T-helper 1 cell treated with Interleukin-12 subunit alpha and Interleukin-12 subunit beta and Interleukin-4 antibody, amounts not matched to agents 30 μg/mL and 1 μg/mL, for 36 hours (primary cell): ENCODE data around the gene ZNF865.
A peak's percentile ranks its signal among the peaks of the same experiment; 100 is the strongest.

Source experiments
- H3K27ac Mint-ChIP-seq: one replicate; pipeline ENCODE4 v1.8.0; 2021; ENCODE audit warnings: mild to moderate bottlenecking, mixed read lengths
- H3K27me3 Mint-ChIP-seq: one replicate; pipeline ENCODE4 v1.8.0; 2021; ENCODE audit warnings: low read depth, mixed read lengths
- H3K36me3 Mint-ChIP-seq: one replicate; pipeline ENCODE4 v1.8.0; 2021; ENCODE audit warnings: low read depth, mixed read lengths
- H3K4me1 Mint-ChIP-seq: one replicate; pipeline ENCODE4 v1.8.0; 2021; ENCODE audit warnings: low read depth, mixed read lengths
- H3K4me3 Mint-ChIP-seq: one replicate; pipeline ENCODE4 v1.8.0; 2021; ENCODE audit warnings: mild to moderate bottlenecking, moderate library complexity, mixed read lengths
- H3K9me3 Mint-ChIP-seq: one replicate; pipeline ENCODE4 v1.8.0; 2021; ENCODE audit warnings: mixed read lengths

ZNF865 gene

DNA sequence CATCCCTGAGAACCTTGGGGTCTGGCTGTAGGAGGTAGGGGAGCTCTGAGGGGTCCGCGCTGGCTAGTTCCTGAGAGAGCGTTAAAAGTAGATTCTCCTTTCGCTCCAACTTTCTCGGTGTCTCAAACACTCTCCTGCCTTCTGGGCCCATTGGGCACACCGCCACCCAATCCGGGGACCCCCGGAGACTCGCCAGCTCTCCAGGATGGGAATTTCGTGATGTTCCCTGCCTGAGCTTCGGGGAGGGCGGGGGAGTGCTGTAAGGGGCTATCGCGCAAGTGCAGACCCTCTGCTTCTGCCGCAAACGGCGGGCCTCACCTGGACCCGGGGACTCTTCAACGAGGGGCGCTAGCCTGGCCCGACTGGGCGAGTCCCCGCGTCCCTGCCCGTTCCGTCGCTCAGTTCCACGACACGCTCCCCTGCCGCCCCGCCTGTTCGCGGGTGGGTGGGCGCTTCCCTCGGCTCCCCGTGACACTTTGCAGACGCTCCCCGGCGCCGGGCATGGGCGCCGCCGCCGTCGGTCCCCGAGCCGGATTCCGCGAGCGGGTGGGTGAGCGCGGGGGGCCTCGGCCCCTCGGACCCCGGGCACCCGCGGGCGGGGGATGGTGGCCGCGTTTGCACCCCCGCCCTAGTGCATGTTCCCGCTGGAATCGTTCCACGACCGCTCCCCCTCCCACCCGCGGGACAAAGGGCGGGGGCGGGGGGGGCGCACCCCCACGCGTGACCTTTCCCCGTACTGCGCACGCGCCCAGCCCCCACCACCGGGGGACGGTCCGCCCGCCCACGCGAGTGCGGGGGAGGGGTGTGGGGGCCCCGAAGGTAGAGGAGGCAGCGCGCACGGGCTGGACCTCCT lies 42.5 kb downstream of the ZNF865 start, which contains the start of gene CCDC106:
CCDC106 (plus strand) TSS at position 481 of the 853 bp plus-strand sequence. CDS start 835 bp downstream, outside the sequence.
- H3K36me3 Mint-ChIP-seq = peaks cover 17% of the 10 kb centered on the region
- H3K4me1 Mint-ChIP-seq = peaks cover 23% of the 10 kb centered on the region
- no peaks in the 10 kb centered on the region for H3K9me3 Mint-ChIP-seq
- H3K27me3 Mint-ChIP-seq = no peaks in the 10 kb centered on the region
- peak within 1 kb of the TSS; percentile 65 for H3K27ac Mint-ChIP-seq
- peak within 1 kb of the TSS; percentile 79 for H3K4me3 Mint-ChIP-seq

DNA sequence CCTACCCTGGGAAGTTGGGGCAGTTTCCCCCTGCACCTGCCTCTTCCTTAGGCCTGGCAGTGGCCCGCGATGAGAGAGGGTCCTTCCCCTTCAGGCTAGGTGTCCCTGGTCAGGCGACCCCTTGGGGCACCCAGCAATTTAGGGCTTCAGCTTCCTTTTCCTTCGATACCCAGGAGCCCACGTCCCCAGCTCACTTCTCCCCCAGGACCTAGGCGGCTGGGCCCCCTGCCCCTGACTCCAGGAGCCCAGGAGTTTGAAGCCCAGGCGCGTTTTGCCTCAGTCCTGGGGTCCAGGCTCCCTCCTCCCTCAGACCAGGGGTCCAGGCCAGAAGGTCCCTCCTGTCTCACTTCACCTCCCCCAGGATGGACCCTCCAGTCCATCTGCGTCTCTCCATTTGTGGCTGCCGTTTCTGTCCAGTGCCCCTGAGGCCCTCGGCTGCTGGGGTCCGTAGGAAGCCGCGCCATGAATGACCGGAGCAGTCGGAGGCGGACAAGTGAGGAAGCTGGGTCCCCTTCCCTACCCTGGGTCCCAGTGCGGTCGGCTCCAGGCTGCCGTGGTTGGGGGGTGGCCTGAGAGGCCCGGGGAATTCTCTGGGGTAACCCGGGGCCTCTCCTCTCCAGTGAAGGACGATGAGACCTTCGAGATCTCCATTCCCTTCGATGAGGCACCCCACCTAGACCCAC lies 43.3 kb downstream of the ZNF865 start:
- Mint-ChIP-seq H3K4me3 (peak overlapping the region; percentile 76), H3K27ac (peak overlapping the region; percentile 62), H3K9me3 (no peaks in the 10 kb centered on the region), H3K27me3 (no peaks in the 10 kb centered on the region), H3K36me3 (peaks cover 17% of the 10 kb centered on the region), H3K4me1 (peaks cover 18% of the 10 kb centered on the region)

DNA sequence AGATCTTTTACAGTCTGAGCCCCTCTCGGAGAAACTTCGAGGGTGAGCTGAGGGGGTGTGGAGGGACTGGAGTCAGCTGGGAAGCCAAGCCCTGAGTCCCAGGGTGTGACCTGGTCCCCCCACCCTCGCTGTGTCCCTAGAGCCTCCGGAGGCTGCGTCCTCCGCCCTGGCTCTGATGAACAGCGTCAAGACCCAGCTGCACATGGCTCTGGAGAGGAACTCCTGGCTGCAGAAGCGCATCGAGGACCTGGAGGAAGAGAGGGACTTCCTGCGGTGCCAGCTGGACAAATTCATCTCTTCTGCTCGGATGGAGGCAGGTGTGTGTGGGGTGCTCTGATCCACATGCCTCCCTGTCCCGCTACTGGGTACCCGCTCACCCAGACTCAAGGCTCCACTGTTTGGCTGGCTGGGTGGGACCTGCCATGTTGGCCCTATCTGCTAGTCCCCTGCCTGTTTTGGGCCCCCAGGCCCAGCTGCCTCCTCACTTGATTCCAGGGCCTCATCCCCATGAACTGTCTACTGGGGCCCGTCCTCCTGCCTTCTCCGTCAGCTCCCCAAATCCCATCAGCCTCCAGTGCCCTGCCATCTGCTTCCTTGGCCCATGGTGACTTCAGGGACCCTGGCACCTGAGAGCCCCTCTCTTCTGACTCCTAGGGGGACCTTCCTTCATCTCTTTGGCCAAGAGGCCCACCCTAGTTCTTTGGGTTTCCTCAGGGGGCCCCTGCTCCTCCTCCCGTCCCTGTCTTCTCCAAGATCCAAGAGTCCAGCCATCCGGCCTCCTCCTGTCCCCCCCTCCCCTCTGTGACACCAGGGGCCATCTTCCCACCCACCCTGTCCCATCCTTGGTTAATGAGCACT lies 44.0 kb downstream of the ZNF865 start:
- Mint-ChIP-seq H3K27ac (peak overlapping the region; percentile 34), H3K4me1 (peaks cover 14% of the 10 kb centered on the region), H3K4me3 (peak overlapping the region; percentile 73), H3K27me3 (no peaks in the 10 kb centered on the region), H3K36me3 (peaks cover 17% of the 10 kb centered on the region), H3K9me3 (no peaks in the 10 kb centered on the region)

DNA sequence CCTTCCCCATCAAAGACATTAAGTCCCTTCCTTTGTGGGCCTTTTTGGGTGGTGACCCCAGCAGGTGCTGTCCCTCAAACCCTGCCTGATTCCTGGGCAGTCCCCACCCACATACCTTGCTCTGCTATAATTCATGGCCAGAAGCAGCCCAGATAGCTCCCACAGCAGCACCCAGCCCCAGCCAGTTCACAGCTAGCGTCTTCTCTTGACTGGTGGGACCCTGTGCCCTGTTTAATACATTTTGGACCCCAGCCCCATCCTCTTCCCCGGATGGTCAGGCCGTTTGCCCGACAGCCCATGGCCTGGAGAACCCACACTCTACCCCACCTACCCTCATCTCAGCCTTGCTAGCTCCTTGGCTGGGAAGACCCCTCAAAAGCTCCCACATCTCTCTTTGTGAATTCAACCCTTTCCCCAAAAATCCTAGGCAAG lies 44.7 kb downstream of the ZNF865 start:
- H3K27ac Mint-ChIP-seq = peak overlapping the region; percentile 34
- no peaks in the 10 kb centered on the region for H3K9me3 Mint-ChIP-seq
- H3K27me3 Mint-ChIP-seq = no peaks in the 10 kb centered on the region
- peak overlapping the region; percentile 61 for H3K4me3 Mint-ChIP-seq
- peaks cover 17% of the 10 kb centered on the region for H3K36me3 Mint-ChIP-seq
- H3K4me1 Mint-ChIP-seq = peaks cover 14% of the 10 kb centered on the region

DNA sequence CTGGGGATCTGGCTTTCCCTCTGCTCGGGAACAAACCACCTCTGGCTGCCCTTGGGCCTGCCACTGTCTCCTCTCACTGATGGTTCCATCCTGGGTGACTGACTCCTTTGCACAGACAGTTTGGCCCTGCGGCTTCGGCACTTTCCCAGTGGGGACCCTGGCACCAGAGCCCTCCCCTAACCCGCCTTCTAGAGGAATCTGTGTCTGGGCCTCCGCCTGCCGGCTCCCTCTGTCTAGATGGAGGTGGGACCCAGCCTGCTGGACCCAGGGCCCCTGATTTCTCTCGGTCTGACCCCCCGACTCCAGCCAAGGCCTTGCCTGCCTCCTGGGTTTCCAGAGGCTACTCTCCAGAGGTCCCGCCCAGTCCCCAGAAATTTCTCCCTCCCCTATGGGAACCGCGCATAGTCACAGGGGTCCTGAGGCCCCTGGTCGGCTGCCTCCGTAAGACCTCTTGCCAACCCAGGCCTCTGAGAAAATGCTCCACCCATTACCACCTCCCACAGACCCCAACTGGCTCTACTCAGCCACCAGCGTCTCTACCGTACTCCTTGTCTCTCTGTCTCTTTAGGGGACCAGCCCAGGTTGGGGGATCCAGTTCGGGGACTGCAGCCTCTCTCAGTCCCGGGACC lies 45.3 kb downstream of the ZNF865 start:
- H3K4me1 Mint-ChIP-seq = peaks cover 12% of the 10 kb centered on the region
- H3K4me3 Mint-ChIP-seq = peak overlapping the region; percentile 61
- H3K27ac Mint-ChIP-seq = no peak overlapping the region
- H3K36me3 Mint-ChIP-seq = peaks cover 16% of the 10 kb centered on the region
- H3K27me3 Mint-ChIP-seq = no peaks in the 10 kb centered on the region
- H3K9me3 Mint-ChIP-seq = no peaks in the 10 kb centered on the region

DNA sequence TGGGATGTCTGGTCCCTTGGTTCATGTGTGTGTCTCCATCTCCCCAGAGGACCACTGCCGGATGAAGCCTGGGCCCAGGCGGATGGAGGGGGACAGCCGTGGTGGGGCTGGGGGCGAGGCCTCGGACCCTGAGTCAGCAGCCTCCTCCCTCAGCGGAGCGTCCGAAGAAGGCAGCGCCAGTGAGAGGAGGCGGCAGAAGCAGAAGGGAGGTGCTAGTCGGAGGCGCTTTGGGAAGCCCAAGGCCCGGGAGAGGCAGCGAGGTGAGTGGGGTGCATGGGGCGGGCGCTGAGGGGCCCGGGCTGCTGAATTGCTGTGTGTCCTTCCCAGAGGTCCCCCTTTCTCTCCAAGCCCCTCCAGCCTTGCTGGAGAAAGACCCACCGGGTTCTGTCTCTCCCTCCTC lies 45.8 kb downstream of the ZNF865 start:
- Mint-ChIP-seq H3K36me3 (peaks cover 21% of the 10 kb centered on the region), H3K27me3 (no peaks in the 10 kb centered on the region), H3K4me1 (peaks cover 16% of the 10 kb centered on the region), H3K9me3 (no peaks in the 10 kb centered on the region), H3K4me3 (no peak overlapping the region), H3K27ac (no peak overlapping the region)

DNA sequence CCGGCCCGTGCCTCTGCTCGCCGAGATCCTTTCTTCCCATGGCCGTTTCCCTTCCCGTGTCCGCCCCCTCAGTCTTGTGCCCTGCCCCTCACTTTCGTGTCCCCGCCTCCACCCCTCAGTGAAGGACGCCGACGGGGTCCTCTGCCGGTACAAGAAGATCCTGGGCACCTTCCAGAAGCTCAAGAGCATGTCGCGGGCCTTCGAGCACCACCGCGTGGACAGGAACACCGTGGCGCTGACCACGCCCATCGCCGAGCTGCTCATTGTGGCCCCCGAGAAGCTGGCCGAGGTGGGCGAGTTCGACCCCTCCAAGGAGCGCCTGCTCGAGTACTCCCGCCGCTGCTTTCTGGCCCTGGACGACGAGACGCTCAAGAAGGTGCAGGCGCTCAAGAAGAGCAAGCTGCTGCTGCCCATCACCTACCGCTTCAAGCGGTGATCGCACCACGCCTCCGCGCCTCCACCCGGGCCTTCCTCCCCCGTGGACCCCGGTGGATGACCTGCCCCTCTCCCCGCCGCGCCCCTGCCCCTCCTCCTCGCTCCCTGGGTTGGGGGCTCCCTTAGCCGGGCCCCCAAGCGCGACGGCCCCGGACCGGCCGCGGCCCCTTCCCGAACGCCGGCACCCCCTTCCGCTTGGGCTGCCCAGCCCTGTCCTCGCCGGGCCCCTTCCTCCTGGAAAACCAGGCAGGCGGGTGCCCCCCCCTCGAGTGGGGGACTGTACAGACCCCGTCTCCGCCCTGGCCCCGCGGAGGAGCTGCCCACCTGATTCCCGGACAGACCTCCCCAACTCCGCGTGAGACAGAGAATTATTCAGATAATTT lies 47.1 kb downstream of the ZNF865 start:
- no peaks in the 10 kb centered on the region for H3K9me3 Mint-ChIP-seq
- peaks cover 20% of the 10 kb centered on the region for H3K36me3 Mint-ChIP-seq
- H3K27me3 Mint-ChIP-seq = no peaks in the 10 kb centered on the region
- peaks cover 20% of the 10 kb centered on the region for H3K4me1 Mint-ChIP-seq
- no peak overlapping the region for H3K4me3 Mint-ChIP-seq
- H3K27ac Mint-ChIP-seq = peak overlapping the region; percentile 39

DNA sequence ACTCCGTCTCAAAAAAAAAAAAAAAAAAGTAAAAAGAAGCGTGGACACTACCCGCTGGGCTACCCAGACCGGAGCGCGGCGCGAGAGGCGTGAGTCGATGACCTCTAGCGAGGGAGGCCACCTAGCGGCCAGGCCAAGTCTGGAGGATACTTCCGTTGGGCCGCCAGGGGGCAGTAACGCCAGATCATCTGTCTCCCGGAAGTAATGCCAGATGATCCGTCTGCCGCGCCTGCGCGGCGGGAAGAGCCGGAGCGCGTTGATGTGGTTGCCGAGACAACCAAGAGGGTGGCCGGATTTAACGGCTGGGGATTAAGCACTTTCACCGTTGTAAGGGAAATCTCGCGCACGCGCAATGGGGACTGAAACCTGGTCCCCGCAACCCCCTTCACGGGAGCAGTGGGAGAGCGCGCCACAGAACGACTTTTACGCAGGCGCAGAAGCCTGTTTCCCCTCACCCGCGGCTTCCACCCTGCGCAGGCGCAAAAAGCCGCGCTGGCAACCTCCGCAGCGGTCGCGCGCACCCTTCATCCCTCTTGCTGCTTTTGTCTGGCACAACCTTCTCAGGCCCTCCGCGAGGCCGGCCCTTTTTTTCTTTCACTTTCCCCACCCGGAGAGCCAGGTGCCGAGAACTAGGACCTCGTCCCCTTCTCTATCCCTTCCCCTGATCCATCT lies 48.3 kb downstream of the ZNF865 start:
- peak overlapping the region; percentile 87 for H3K4me3 Mint-ChIP-seq
- peaks cover 22% of the 10 kb centered on the region for H3K36me3 Mint-ChIP-seq
- peaks cover 24% of the 10 kb centered on the region for H3K4me1 Mint-ChIP-seq
- peak overlapping the region; percentile 94 for H3K27ac Mint-ChIP-seq
- no peaks in the 10 kb centered on the region for H3K9me3 Mint-ChIP-seq
- no peaks in the 10 kb centered on the region for H3K27me3 Mint-ChIP-seq

DNA sequence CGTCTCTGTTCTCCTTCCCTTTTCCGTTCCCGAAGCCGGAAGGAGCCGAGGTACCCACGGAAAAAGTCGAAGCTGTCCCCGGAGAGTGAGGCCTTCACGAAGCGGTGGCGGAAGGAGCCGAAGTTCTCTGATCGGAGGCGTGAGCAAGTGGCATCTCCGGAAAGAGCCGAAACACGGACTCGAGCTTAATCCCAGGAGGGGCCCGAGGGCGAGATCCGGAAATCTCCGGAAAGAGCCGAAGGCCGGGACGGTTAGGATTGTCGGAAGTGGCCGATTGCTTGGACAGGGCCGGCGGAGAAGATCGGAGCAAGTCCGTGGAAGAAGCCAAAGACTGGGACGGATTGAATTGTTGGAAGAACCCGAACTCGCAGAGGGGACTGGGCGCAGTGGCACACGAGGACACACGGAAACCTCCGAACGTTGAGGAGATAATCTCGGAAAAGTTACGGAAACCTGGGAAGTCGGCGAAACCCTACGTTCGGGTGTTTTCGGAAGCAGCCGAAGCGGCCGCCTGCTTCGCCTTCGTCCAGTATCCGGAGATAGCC lies 48.9 kb downstream of the ZNF865 start:
- no peaks in the 10 kb centered on the region for H3K27me3 Mint-ChIP-seq
- peaks cover 25% of the 10 kb centered on the region for H3K4me1 Mint-ChIP-seq
- peak overlapping the region; percentile 94 for H3K27ac Mint-ChIP-seq
- peaks cover 23% of the 10 kb centered on the region for H3K36me3 Mint-ChIP-seq
- H3K9me3 Mint-ChIP-seq = no peaks in the 10 kb centered on the region
- peak overlapping the region; percentile 87 for H3K4me3 Mint-ChIP-seq

DNA sequence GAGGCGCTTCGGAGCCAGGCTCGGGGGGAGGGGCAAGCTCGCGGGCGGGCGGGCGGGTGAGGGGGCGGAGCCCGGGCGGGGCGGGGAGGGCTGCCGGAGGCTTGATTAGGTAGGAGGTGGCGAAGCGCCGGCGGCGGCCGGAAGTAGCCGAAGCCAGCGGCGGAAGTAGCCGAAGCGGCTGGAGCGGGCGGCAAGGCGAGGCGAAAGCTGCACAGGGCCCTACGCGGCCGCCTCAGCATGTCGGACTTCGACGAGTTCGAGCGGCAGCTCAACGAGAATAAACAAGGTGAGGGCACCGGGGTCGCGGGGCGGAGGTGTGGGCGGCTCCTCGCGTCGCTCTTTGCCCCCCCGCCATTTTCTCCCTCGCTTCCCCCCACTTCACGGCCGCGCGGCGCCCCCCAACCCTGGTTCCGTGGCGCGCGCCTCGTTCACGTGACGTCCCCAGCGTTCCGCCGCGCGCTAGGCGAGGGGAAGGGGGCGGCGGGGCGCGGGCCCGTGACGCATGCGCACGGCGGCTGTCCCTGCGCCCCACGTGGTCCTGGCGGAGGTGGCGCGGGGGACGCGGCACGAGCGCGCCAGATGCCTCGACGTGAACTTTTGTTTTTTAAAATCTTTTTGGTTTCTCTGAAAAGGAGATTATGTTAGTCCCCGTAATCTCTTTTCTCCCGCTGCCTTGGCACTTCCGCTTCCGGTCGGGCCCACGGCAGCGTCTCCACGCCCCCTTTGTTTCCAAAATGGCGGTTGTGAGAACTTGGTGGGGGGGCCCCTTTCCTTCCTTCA lies 49.6 kb downstream of the ZNF865 start, which contains the start of gene U2AF2:
U2AF2 (plus strand) TSS at position 168 of the 780 bp plus-strand sequence; CDS start at position 238, 70 bp downstream.
- peak within 1 kb of the TSS; percentile 95 for H3K4me3 Mint-ChIP-seq
- peaks cover 24% of the 10 kb centered on the region for H3K4me1 Mint-ChIP-seq
- H3K36me3 Mint-ChIP-seq = peaks cover 23% of the 10 kb centered on the region
- H3K9me3 Mint-ChIP-seq = no peaks in the 10 kb centered on the region
- no peaks in the 10 kb centered on the region for H3K27me3 Mint-ChIP-seq
- H3K27ac Mint-ChIP-seq = peak within 1 kb of the TSS; percentile 96

DNA sequence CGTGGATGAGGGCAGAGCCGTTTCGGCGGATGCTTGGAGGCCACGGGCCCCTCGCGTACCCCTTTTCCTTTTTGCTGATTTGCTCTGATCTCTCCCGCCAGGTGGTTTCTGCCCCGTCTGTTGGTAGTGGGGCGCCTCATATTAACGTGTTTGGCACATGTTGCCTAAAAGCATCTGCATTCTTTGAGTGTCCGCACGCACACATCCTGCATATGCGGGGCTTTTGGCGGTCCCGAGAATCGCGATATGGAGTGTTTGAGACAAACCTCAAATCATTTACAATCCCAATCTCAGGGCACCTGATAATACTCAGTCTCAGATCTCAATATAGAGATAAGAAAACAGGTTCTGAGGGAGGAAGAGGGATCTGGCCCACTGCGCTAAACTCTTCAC lies 50.2 kb downstream of the ZNF865 start:
- Mint-ChIP-seq H3K9me3 (no peaks in the 10 kb centered on the region), H3K4me3 (peak overlapping the region; percentile 95), H3K4me1 (peaks cover 24% of the 10 kb centered on the region), H3K36me3 (peaks cover 28% of the 10 kb centered on the region), H3K27ac (peak overlapping the region; percentile 96), H3K27me3 (no peaks in the 10 kb centered on the region)

DNA sequence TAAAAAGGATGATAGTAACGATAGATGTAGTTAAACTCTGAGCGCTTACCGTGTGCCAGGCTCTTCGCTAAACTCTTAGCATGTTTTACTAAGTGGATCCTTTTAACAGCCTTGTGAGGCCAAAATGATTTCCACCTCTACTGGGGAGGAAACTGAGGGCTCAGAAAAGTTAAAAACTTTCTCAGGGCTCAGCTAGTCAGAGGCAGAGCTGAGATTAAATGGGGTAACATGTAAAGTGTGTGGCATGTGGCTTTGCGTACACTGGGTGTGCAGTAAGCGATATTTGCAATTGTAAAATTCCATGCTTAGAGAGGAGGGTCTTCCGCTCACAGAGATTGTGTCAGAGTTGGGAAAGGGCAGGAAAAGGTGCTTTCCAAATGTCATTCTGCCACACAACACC lies 51.1 kb downstream of the ZNF865 start:
- Mint-ChIP-seq H3K36me3 (peaks cover 27% of the 10 kb centered on the region), H3K27me3 (no peaks in the 10 kb centered on the region), H3K4me3 (peak overlapping the region; percentile 95), H3K27ac (peak overlapping the region; percentile 96), H3K9me3 (no peaks in the 10 kb centered on the region), H3K4me1 (peaks cover 22% of the 10 kb centered on the region)
